HFF-Myc (cell line): ENCODE measurements around the gene ATG101.

Experiments used
- DNase-seq: peaks from one replicate; pipeline ENCODE4 v3.0.0-alpha.2; 2011; ENCODE audit warnings: low read depth; ENCODE audit errors: extremely low read depth
- H3K4me3 ChIP-seq: replicated peaks from 2 replicates; pipeline ENCODE4 v1.5.1; 2011; ENCODE audit warnings: low read depth, mild to moderate bottlenecking, control low read depth, low read length
- CTCF ChIP-seq: IDR thresholded peaks from 2 replicates; pipeline ENCODE4 v1.5.1; 2012; ENCODE audit warnings: mild to moderate bottlenecking, low read depth, low read length, control low read depth; ENCODE audit errors: missing control alignments

The ATG101 gene

GRCh38 chr12:52057638-52058576, 11.9 kb upstream of the ATG101 start:
- H3K4me3 ChIP-seq: no peak overlapping the region
- no peak for TF ChIP-seq CTCF
- DNase-seq: no peak

GRCh38 chr12:52058631-52059361, 11.0 kb upstream of the ATG101 start:
- no peak for TF ChIP-seq CTCF
- no peak overlapping the region for H3K4me3 ChIP-seq
- DNase-seq: no peak

GRCh38 chr12:52059582-52060497, 9.9 kb upstream of the ATG101 start:
- TF ChIP-seq CTCF: no peak
- H3K4me3 ChIP-seq: no peak overlapping the region
- no peak for DNase-seq

- no peak for TF ChIP-seq CTCF
- H3K4me3 ChIP-seq: no peak overlapping the region
- DNase-seq: no peak
These were observed 9.1 kb upstream of the ATG101 start for GRCh38 chr12:52060498-52061177.

- TF ChIP-seq CTCF: no peak
- no peak overlapping the region for H3K4me3 ChIP-seq
- no peak for DNase-seq
These were observed 8.2 kb upstream of the ATG101 start for GRCh38 chr12:52061470-52062166.
